Naive B cell (primary cell): ENCODE results near the gene ANKLE1. TPM values are rescaled to one million over a fixed set of nuclear protein-coding genes. Genes with fewer than 3 reads are reported as not detected.

ENCODE experiments used
- ATAC-seq, 2 donors: fragments of 150-1000 bp; cut with Tn5 transposase; 2 replicates each; pipeline ENCODE4 v1.10.0; 2021; ENCODE audit warnings: low read depth in 2 of 2, mild to moderate bottlenecking in 2 of 2, moderate library complexity in 2 of 2
- DNase-seq: peaks from one replicate; pipeline ENCODE4 v3.0.0; 2022
- H3K27ac Mint-ChIP-seq, 6 donors: one replicate each; pipeline ENCODE4 v1.8.0; 2020 to 2022; ENCODE audit warnings: mild to moderate bottlenecking in 6 of 6, mixed read lengths in 6 of 6, moderate library complexity in 5 of 6, inconsistent platforms in 2 of 6
- H3K27me3 Mint-ChIP-seq, 3 donors: one replicate each; pipeline ENCODE4 v1.8.0; 2021 to 2022; ENCODE audit warnings: mixed read lengths in 3 of 3, mild to moderate bottlenecking in 1 of 3
- H3K36me3 Mint-ChIP-seq, 2 donors: one replicate each; pipeline ENCODE4 v1.8.0; 2020 to 2022; ENCODE audit warnings: mixed read lengths in 2 of 2, inconsistent platforms in 1 of 2, mild to moderate bottlenecking in 1 of 2
- H3K4me1 Mint-ChIP-seq, 3 donors: one replicate each; pipeline ENCODE4 v1.8.0; 2020 to 2022; ENCODE audit warnings: mixed read lengths in 3 of 3, inconsistent platforms in 1 of 3, mild to moderate bottlenecking in 1 of 3, moderate library complexity in 1 of 3
- H3K4me3 Mint-ChIP-seq, 8 donors: one replicate each; pipeline ENCODE4 v1.8.0; 2020 to 2022; ENCODE audit warnings: mild to moderate bottlenecking in 8 of 8, mixed read lengths in 8 of 8, moderate library complexity in 8 of 8, inconsistent platforms in 2 of 8
- H3K9me3 Mint-ChIP-seq, 7 donors: one replicate each; pipeline ENCODE4 v1.8.0; 2020 to 2022; ENCODE audit warnings: mixed read lengths in 7 of 7, mild to moderate bottlenecking in 5 of 7, inconsistent platforms in 2 of 7, moderate library complexity in 1 of 7
- polyA plus RNA-seq, 6 donors: library from polyadenylated mRNA; unstranded; fragments of 300-500 nt; fragmentation: Illumina TruSeq; gene quantifications; one replicate each; pipeline ENCODE4 v1.2.3, GENCODE V29; 2021; ENCODE audit warnings: low read depth in 6 of 6

Gene ANKLE1
- polyA plus RNA-seq, 6 donors from 2014 or later = 1.6 to 3.1 (median 1.9) TPM; not detected in 1

DNA sequence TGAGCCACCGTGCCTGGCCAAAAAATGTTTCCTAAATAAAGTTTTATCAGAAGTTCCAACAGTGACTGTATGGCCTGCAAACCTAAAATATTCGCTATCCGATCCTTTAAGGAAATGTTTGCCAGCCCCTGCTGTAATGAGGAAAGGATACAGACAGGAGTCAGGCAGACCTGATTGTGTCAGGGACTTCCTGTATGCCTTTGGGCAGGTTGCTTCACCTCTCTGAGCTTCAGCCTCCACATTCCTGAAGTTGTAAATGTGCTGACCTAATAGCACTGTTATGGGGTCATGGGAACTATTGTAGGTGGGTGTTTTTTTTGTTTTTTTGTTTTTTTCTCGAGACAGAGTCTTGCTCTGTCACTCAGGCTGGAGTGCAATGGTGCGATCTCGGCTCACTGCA, 15.3 kb downstream of the ANKLE1 start:
- no peak overlapping the region for H3K27ac Mint-ChIP-seq
- DNase-seq (no peak), ATAC-seq (no peak)
- H3K4me3 Mint-ChIP-seq = no peak overlapping the region
- peaks cover 0 to 1% (median 0%) of the 10 kb centered on the region in 7 donors for H3K9me3 Mint-ChIP-seq
- H3K36me3 Mint-ChIP-seq = no peaks in the 10 kb centered on the region
- no peaks in the 10 kb centered on the region for H3K27me3 Mint-ChIP-seq
- H3K4me1 Mint-ChIP-seq = peaks cover 1 to 11% (median 4%) of the 10 kb centered on the region in 3 donors

- Mint-ChIP-seq H3K27ac (no peak overlapping the region), H3K4me3 (peak overlapping the region in 2 of 8 donors; percentile 17 to 43), H3K36me3 (no peaks in the 10 kb centered on the region), H3K4me1 (peaks cover 15 to 32% (median 24%) of the 10 kb centered on the region in 3 donors), H3K9me3 (peaks cover 0 to 1% (median 0%) of the 10 kb centered on the region in 7 donors), H3K27me3 (no peaks in the 10 kb centered on the region)
- no peak for ATAC-seq
- DNase-seq = no peak
Observed at GRCh38 chr19:17300992-17301619, 19.4 kb downstream of the ANKLE1 start.

- Mint-ChIP-seq H3K27me3 (no peaks in the 10 kb centered on the region), H3K36me3 (no peaks in the 10 kb centered on the region), H3K4me3 (peak overlapping the region; percentile 78 to 92 (median 85)), H3K27ac (peak overlapping the region in 4 of 6 donors; percentile 21 to 75 (median 73)), H3K4me1 (peaks cover 16 to 46% (median 24%) of the 10 kb centered on the region in 3 donors), H3K9me3 (peaks cover 0 to 1% (median 0%) of the 10 kb centered on the region in 7 donors)
- peak; percentile 27 for DNase-seq
- peak; percentile 0 for ATAC-seq
Observed at GRCh38 chr19:17302391-17303166, 20.9 kb downstream of the ANKLE1 start.

- Mint-ChIP-seq H3K27me3 (no peaks in the 10 kb centered on the region), H3K9me3 (peaks cover 0 to 1% (median 0%) of the 10 kb centered on the region in 7 donors), H3K27ac (peak within 1 kb of the TSS; percentile 49 to 75 (median 68)), H3K4me1 (peaks cover 22 to 51% (median 29%) of the 10 kb centered on the region in 3 donors), H3K36me3 (no peaks in the 10 kb centered on the region), H3K4me3 (peak within 1 kb of the TSS; percentile 78 to 94 (median 89))
- DNase-seq = peak; percentile 91
- peak; percentile 65 to 67 for ATAC-seq
Observed at GRCh38 chr19:17303167-17303939, 21.7 kb downstream of the ANKLE1 start, which contains the start of gene ABHD8. Gene ABHD8, minus strand, starts transcription at chr19:17303425. Its CDS starts 1,809 bp downstream, at chr19:17301616.

GRCh38 chr19:17303940-17304267, 22.2 kb downstream of the ANKLE1 start:
- DNase-seq (no peak), ATAC-seq (no peak)
- H3K4me1 Mint-ChIP-seq = peaks cover 22 to 54% (median 31%) of the 10 kb centered on the region in 3 donors
- H3K9me3 Mint-ChIP-seq = peaks cover 0 to 1% (median 0%) of the 10 kb centered on the region in 7 donors
- H3K4me3 Mint-ChIP-seq = peak overlapping the region in 7 of 8 donors; percentile 15 to 94 (median 84)
- no peaks in the 10 kb centered on the region for H3K36me3 Mint-ChIP-seq
- peak overlapping the region in 1 of 6 donors; percentile 72 for H3K27ac Mint-ChIP-seq
- no peaks in the 10 kb centered on the region for H3K27me3 Mint-ChIP-seq

DNA sequence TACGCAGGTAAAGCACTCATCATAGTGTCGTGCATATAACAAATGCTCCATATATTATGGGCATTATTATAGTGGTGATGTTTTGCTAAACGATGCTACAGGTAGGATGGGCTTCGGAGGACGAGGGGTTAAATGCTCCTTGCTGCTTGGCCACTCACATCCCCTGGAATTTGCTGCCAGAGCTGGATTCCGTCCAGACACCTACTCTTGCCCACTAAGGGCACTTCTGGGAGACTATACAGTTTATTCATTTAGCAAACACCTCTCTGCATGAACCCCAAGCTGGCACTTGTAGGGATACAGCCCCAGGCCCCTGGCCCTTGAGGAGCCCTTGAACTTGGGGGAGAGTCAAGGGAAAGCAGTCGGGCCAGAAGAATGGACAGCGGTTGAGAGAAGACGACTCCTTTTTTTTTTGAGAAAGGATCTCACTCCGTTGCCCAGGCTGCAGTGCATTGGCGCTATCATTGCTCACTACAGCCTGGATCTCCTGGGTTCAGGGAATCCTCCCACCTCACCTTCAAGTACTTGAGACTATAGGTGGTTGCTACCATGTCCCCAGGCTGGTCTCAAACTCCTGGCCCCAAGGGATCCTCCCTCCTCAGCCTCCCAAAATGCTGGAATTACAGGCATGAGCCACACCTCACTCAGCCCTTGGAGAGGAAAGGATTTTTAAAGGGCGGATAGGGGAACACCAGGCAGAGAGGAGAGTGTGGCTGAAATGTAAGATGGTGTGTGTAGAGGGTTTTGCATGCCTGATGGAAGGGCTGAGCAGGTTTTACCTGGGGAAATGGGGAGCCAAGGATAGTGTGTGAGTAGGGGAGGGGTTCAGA, 22.9 kb downstream of the ANKLE1 start:
- peak overlapping the region; percentile 59 to 93 (median 79) for H3K27ac Mint-ChIP-seq
- DNase-seq = no peak
- H3K4me1 Mint-ChIP-seq = peaks cover 29 to 61% (median 38%) of the 10 kb centered on the region in 3 donors

GRCh38 chr19:17305216-17305516, 23.5 kb downstream of the ANKLE1 start:
- no peak for ATAC-seq
- Mint-ChIP-seq H3K4me3 (peak overlapping the region in 7 of 8 donors; percentile 68 to 94 (median 92)), H3K27ac (peak overlapping the region; percentile 59 to 93 (median 79)), H3K4me1 (peaks cover 31 to 64% (median 41%) of the 10 kb centered on the region in 3 donors), H3K27me3 (no peaks in the 10 kb centered on the region), H3K9me3 (no peaks in the 10 kb centered on the region), H3K36me3 (no peaks in the 10 kb centered on the region)
- DNase-seq = no peak

More for the DNA sequence above, 22.9 kb downstream of the ANKLE1 start:
- no peaks in the 10 kb centered on the region for H3K36me3 Mint-ChIP-seq
- no peak for ATAC-seq
- H3K4me3 Mint-ChIP-seq = peak overlapping the region in 7 of 8 donors; percentile 65 to 94 (median 92)
- no peaks in the 10 kb centered on the region for H3K27me3 Mint-ChIP-seq
- H3K9me3 Mint-ChIP-seq = peaks cover 0 to 1% (median 0%) of the 10 kb centered on the region in 7 donors

DNA sequence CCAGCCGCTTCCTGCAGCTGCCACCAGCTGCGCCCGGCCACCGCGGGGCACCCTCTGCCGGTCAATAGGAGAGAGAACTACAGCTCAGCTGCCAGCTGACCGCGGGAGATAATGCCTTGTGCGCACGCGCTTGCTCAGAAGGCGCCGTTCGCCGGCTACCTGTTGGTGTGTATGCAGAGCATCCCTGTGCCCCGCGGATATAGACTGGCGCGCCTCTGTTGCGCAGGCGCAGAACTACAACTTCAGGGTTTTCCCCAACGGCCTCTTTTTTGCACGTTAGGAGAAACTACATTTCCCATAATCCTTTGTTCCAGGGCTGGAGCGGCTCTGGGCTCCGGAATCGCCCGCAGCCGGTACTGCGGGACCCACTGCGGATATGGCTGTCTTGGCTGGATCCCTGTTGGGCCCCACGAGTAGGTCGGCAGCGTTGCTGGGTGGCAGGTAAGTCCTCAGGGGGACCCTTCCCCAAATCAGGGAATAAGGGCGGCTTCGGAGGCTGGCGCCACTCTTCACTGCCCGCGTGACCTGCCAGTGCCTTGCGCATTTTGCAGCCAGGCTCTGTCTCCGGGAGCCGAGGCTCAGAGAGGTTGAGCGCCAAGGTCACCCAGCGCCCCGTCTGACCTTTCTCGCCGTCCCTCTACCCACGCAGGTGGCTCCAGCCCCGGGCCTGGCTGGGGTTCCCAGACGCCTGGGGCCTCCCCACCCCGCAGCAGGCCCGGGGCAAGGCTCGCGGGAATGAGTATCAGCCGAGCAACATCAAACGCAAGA, 24.0 kb downstream of the ANKLE1 start, which contains the start of gene MRPL34:
Gene MRPL34 (plus strand): TSS at position 356 of the 768 bp plus-strand sequence. CDS start 21 bp downstream, at position 377.
- no peaks in the 10 kb centered on the region for H3K9me3 Mint-ChIP-seq
- peaks cover 34 to 69% (median 47%) of the 10 kb centered on the region in 3 donors for H3K4me1 Mint-ChIP-seq
- DNase-seq (peak; percentile 97), ATAC-seq (peak; percentile 66)
- peak within 1 kb of the TSS; percentile 61 to 93 (median 85) for H3K27ac Mint-ChIP-seq
- H3K4me3 Mint-ChIP-seq = peak within 1 kb of the TSS; percentile 80 to 94 (median 92)
- H3K36me3 Mint-ChIP-seq = no peaks in the 10 kb centered on the region
- H3K27me3 Mint-ChIP-seq = no peaks in the 10 kb centered on the region

GRCh38 chr19:17306285-17306714, 24.6 kb downstream of the ANKLE1 start:
- peak overlapping the region in 3 of 6 donors; percentile 61 to 82 (median 81) for H3K27ac Mint-ChIP-seq
- H3K4me3 Mint-ChIP-seq = peak overlapping the region; percentile 80 to 94 (median 92)
- H3K4me1 Mint-ChIP-seq = peaks cover 34 to 74% (median 53%) of the 10 kb centered on the region in 3 donors
- H3K27me3 Mint-ChIP-seq = no peaks in the 10 kb centered on the region
- no peaks in the 10 kb centered on the region for H3K36me3 Mint-ChIP-seq
- DNase-seq (no peak), ATAC-seq (no peak)
- no peaks in the 10 kb centered on the region for H3K9me3 Mint-ChIP-seq

GRCh38 chr19:17307876-17308377, 26.2 kb downstream of the ANKLE1 start:
- H3K9me3 Mint-ChIP-seq = no peaks in the 10 kb centered on the region
- H3K27ac Mint-ChIP-seq = peak overlapping the region in 2 of 6 donors; percentile 46 to 92
- peaks cover 34 to 70% (median 56%) of the 10 kb centered on the region in 3 donors for H3K4me1 Mint-ChIP-seq
- H3K4me3 Mint-ChIP-seq = peak overlapping the region in 7 of 8 donors; percentile 11 to 93 (median 65)
- ATAC-seq = no peak
- no peaks in the 10 kb centered on the region for H3K36me3 Mint-ChIP-seq
- no peak for DNase-seq
- H3K27me3 Mint-ChIP-seq = no peaks in the 10 kb centered on the region

DNA sequence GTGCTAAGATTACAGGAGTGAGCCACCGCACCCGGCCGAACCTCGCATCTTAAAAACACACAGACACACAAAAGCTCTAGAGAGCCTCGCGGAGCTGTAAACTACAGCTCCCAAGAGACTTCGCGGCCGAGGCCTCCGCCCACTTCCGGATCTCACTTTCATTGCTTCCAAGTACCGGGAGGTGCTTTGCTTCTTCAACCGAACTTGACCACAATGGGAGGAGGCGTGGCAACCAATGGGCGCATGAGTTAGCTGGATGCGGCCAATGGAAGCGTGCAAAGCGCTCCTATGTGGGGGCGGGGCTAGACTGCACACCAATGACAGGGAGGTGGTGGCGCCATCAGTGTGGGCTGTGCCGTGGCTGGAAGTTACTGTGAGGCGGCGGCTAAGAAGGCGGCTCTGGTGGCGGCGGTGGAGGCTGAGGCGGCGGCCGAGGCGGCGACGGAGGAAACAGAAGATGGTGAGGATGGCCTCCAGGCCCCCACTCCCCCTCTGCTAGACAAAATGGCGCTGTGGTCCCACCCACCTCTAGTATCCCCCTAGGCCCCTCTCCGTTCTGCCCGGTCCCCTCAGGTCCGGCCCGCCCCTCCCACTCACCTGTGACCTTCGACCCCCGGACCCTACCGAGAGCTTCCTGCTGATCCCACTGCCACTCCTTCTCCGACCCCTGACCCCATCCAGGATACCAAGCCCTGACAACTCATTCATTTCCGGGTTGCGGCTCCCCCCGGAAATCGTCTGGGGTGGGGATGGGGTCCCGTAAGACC, 27.7 kb downstream of the ANKLE1 start, which contains the start of gene DDA1:
Gene DDA1 (plus strand): TSS at position 366 of the 767 bp plus-strand sequence. CDS start 92 bp downstream, at position 458.
- Mint-ChIP-seq H3K27me3 (no peaks in the 10 kb centered on the region), H3K9me3 (no peaks in the 10 kb centered on the region), H3K36me3 (no peaks in the 10 kb centered on the region), H3K27ac (peak within 1 kb of the TSS; percentile 92 to 97 (median 94)), H3K4me3 (peak within 1 kb of the TSS; percentile 92 to 99 (median 98)), H3K4me1 (peaks cover 30 to 62% (median 56%) of the 10 kb centered on the region in 3 donors)
- ATAC-seq (peak; percentile 74 to 76), DNase-seq (peak; percentile 99)
